Testis (tissue), 3 donors: Measurements from ENCODE around the gene PEF1. TPM values are rescaled to one million over a fixed set of nuclear protein-coding genes. Genes with fewer than 3 reads are reported as not detected.

Experiments used
- DNase-seq: peaks from one replicate; pipeline ENCODE4 v3.0.0-alpha.2; 2019
- H3K27ac ChIP-seq, 2 donors: fragments of 200-600 bp; sonication (generic); one replicate each; pipeline ENCODE4 v1.5.1; 2019
- H3K27me3 ChIP-seq: fragments of 200-600 bp; sonication (generic); one replicate; pipeline ENCODE4 v1.5.1; 2019
- H3K36me3 ChIP-seq: fragments of 200-600 bp; sonication (generic); one replicate; pipeline ENCODE4 v1.5.1; 2017; ENCODE audit warnings: low read depth; ENCODE audit errors: missing control alignments
- H3K4me1 ChIP-seq: fragments of 200-600 bp; sonication (generic); one replicate; pipeline ENCODE4 v1.5.1; 2019
- H3K4me3 ChIP-seq, 2 donors: fragments of 200-600 bp; sonication (generic); one replicate each; pipeline ENCODE4 v1.5.1; 2017 to 2019
- H3K9me3 ChIP-seq: fragments of 200-600 bp; sonication (generic); one replicate; pipeline ENCODE4 v1.5.1; 2017
- CTCF ChIP-seq, 3 experiments: fragments of 450-650 bp in 2 of 3; fragments of 200-600 bp in 1 of 3; sonication (generic) in 1 of 3; IDR thresholded peaks; one replicate each; pipeline ENCODE4 v1.5.1; 2016 to 2019; ENCODE audit warnings: antibody characterized with exemption in 3 of 3, mild to moderate bottlenecking in 2 of 3, moderate library complexity in 1 of 3
- POLR2A ChIP-seq: fragments of 450-650 bp; IDR thresholded peaks from one replicate; pipeline ENCODE4 v1.6.1; 2017; ENCODE audit warnings: antibody characterized with exemption, mild to moderate bottlenecking, moderate library complexity
- WGBS, 2 donors: methylation state at CpG; one replicate each; pipeline ENCODE4 v1.1.5; 2018; 5-methylcytosine and 5-hydroxymethylcytosine counted together
- intact Hi-C: fragments of 100-400 bp; cut with DNase I; formaldehyde crosslinking; loops from one replicate; pipeline ENCODE4 v1.15.1; 2023; ENCODE audit warnings: low total_unique reads
- polyA plus RNA-seq: library from polyadenylated mRNA; stranded (reverse); fragments of 350-450 nt; fragmentation: Illumina TruSeq; extraction: RNeasy Lipid Tissue Mini Kit (QIAGEN cat#74804); gene quantifications from one replicate; pipeline ENCODE4 v1.2.3, GENCODE V29; 2014; ENCODE audit warnings: low read depth, low replicate concordance; ENCODE audit not compliant: insufficient read depth
- total RNA-seq, 2 donors: library from RNA; depleted of rRNA; stranded (reverse); fragments of >200 nt; gene quantifications; one replicate each; pipeline ENCODE4 v1.2.3, GENCODE V29; 2016

The PEF1 gene
- total and polyA plus RNA-seq, 3 donors from 2014 or later: 73.5 to 124 (median 81.4) TPM

DNA sequence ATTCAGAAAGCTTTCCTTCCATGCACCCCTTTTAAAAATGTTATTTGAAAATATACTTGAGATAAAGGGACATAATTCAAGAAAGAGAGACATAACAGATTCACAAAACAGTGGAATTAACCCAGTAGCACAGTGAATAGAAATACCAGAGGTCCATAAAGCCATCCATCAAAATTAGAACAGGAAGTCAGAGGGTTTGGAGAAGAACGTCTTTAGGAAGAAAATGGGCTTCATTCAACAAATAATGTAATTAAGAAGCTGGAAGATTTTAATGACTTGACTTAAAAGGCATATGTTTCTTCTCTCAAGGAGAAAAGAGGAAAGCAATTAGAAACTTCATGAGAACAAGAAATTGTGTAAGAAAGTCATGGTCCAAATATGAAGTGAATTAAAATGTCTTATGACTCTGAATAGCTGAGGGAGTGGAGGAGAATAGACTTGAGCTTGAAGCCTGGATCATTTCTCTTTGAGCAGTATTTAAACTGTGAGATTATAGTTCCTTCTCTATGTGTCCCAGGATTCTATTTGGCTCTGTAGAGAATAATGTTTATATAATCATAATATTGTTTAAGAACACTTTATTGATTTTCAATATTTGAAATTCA lies 35.1 kb downstream of the PEF1 start:
- TF ChIP-seq POLR2A: no peak
- no peak for TF ChIP-seq CTCF (IDR thresholded peaks at IDR 0.05)
- intact Hi-C loops: no loop called here
- no peak for DNase-seq
- WGBS, 2 donors: 37 to 56% methylated on average over 1 of the region's 1 CpG
- H3K27me3 ChIP-seq: no peaks in the 10 kb centered on the region
- H3K27ac ChIP-seq: no peak overlapping the region
- H3K4me3 ChIP-seq: no peak overlapping the region
- no peaks in the 10 kb centered on the region for H3K4me1 ChIP-seq
- H3K36me3 ChIP-seq: no peaks in the 10 kb centered on the region
- H3K9me3 ChIP-seq: no peaks in the 10 kb centered on the region

GRCh38 chr1:31607360-31607759 lies 37.3 kb downstream of the PEF1 start:
- no peaks in the 10 kb centered on the region for H3K9me3 ChIP-seq
- H3K27me3 ChIP-seq: no peaks in the 10 kb centered on the region
- TF ChIP-seq CTCF (IDR thresholded peaks at IDR 0.05): no peak
- no peak for TF ChIP-seq POLR2A
- no peak for DNase-seq
- intact Hi-C loops: no loop called here
- no peak overlapping the region for H3K4me3 ChIP-seq
- 88 to 92% methylated on average over 5 of the region's 5 CpGs for WGBS, 2 donors
- H3K36me3 ChIP-seq: no peaks in the 10 kb centered on the region
- H3K4me1 ChIP-seq: no peaks in the 10 kb centered on the region
- H3K27ac ChIP-seq: no peak overlapping the region

- no peaks in the 10 kb centered on the region for H3K9me3 ChIP-seq
- no peaks in the 10 kb centered on the region for H3K36me3 ChIP-seq
- H3K27ac ChIP-seq: no peak overlapping the region
- H3K4me3 ChIP-seq: no peak overlapping the region
- DNase-seq: no peak
- no peaks in the 10 kb centered on the region for H3K4me1 ChIP-seq
- no peaks in the 10 kb centered on the region for H3K27me3 ChIP-seq
- WGBS, 2 donors: 91 to 96% methylated on average over 4 of the region's 4 CpGs
- intact Hi-C loops: no loop called here
- TF ChIP-seq CTCF (IDR thresholded peaks at IDR 0.05) (no peak), POLR2A (no peak)
Observed at GRCh38 chr1:31605908-31606427, 38.7 kb downstream of the PEF1 start.

DNA sequence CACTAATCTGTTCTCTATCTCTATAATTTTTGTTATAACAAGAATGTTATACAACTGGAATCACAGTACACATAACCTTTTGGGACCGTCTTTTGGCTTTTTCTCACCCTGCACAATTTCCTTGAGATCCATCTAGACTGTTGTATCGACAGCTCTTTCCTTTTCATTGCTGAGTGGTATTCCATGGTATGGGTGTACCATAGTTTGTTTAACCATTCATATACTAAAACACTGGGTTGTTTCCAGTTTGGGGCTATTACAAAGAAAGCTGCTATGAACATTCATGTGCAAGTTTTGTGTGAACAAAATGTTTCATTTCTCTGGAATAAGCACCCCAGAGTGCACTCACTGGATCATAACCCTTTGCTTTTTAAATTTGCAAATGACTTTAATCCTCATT lies 42.6 kb downstream of the PEF1 start:
- intact Hi-C loops: no loop called here
- Histone ChIP-seq H3K4me1 (no peaks in the 10 kb centered on the region), H3K27me3 (no peaks in the 10 kb centered on the region), H3K4me3 (no peak overlapping the region), H3K9me3 (no peaks in the 10 kb centered on the region), H3K27ac (no peak overlapping the region), H3K36me3 (no peaks in the 10 kb centered on the region)
- TF ChIP-seq POLR2A: no peak
- no peak for TF ChIP-seq CTCF (IDR thresholded peaks at IDR 0.05)
- WGBS, 2 donors: 94 to 99% methylated on average over 2 of the region's 2 CpGs
- no peak for DNase-seq

- no peak overlapping the region for H3K4me3 ChIP-seq
- DNase-seq: no peak
- 77 to 79% methylated on average over 2 of the region's 2 CpGs for WGBS, 2 donors
- H3K4me1 ChIP-seq: no peaks in the 10 kb centered on the region
- no peaks in the 10 kb centered on the region for H3K27me3 ChIP-seq
- TF ChIP-seq POLR2A (no peak), CTCF (IDR thresholded peaks at IDR 0.05) (no peak)
- no peak overlapping the region for H3K27ac ChIP-seq
- no peaks in the 10 kb centered on the region for H3K9me3 ChIP-seq
- H3K36me3 ChIP-seq: no peaks in the 10 kb centered on the region
- intact Hi-C loops: no loop called here
Observed at GRCh38 chr1:31600641-31601040, 44.0 kb downstream of the PEF1 start.
